Astrocyte (in vitro differentiated cells and primary cell): ENCODE results near the gene MAGI1.

Experiments used
- CTCF ChIP-seq: IDR thresholded peaks from 2 replicates; pipeline ENCODE4 v1.5.1; 2011; ENCODE audit warnings: low read depth, mild to moderate bottlenecking, inconsistent platforms, low read length, moderate library complexity; ENCODE audit not compliant: insufficient read depth
- EZH2 ChIP-seq: IDR thresholded peaks from 2 replicates; pipeline ENCODE4 v1.6.1; 2012; ENCODE audit warnings: mild to moderate bottlenecking, low read length, inconsistent platforms; ENCODE audit not compliant: insufficient read depth

GRCh38 chr3:65638301-65638700 is 400.4 kb downstream of the MAGI1 start:
- no peak for TF ChIP-seq EZH2
- no peak for TF ChIP-seq CTCF
